ENCODE data around the gene KANSL1.

DNA sequence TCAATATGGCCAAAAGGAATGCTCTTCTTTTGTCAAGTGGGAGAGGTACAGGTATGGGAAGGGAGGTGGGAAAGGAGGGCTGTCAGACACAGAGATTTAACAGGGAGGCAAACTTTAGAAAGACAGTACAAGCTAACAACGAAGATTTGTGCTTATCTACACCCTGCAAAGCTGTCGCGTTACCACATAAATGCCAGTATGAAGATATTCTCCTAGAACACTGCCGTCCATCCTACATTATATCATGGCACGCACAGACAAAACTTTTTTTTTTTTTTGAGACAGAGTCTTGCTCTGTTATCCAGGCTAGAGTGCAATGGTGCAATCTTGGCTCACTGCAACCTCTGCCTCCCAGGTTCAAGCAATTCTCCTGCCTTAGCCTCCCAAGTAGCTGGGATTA, 143.6 kb downstream of the KANSL1 start:
- TF ChIP-seq, protein P1, sequence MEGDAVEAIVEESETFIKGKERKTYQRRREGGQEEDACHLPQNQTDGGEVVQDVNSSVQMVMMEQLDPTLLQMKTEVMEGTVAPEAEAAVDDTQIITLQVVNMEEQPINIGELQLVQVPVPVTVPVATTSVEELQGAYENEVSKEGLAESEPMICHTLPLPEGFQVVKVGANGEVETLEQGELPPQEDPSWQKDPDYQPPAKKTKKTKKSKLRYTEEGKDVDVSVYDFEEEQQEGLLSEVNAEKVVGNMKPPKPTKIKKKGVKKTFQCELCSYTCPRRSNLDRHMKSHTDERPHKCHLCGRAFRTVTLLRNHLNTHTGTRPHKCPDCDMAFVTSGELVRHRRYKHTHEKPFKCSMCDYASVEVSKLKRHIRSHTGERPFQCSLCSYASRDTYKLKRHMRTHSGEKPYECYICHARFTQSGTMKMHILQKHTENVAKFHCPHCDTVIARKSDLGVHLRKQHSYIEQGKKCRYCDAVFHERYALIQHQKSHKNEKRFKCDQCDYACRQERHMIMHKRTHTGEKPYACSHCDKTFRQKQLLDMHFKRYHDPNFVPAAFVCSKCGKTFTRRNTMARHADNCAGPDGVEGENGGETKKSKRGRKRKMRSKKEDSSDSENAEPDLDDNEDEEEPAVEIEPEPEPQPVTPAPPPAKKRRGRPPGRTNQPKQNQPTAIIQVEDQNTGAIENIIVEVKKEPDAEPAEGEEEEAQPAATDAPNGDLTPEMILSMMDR (conservative IDR thresholded peaks at IDR 0.05), result no peak
- no peak for TF ChIP-seq EZH2 (IDR thresholded peaks at IDR 0.05; ENCODE audit: low read depth)

Data from PC-9 (cell line).